Measurements from ENCODE around the gene NFASC. TPM values are rescaled to one million over a fixed set of nuclear protein-coding genes. Genes with fewer than 3 reads are reported as not detected.

Gene NFASC
- total RNA-seq, 2 donors from 2014 or later: 8.2 to 23.2 TPM

DNA sequence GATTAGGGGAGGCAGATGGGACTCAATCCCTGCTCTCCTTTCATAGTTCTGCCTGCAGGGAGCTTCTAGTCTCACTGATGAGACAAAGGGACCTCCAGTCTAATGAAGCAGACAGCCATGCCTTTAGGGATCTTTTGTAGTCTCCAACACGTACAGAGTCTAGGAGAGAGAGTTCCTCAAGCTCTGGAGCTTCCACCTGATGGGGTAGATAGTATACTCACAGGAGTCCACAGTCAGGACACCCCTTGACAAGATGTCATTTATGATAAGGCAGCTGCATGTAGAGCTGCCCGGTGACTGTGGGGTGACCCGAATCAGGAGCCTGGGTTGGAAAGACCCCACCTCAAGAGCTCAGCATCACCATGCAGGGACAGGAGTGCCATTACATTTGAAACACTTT, 117.0 kb downstream of the NFASC start:
- no peak for DNase-seq
- no peak for ATAC-seq
- intact Hi-C loops (cut with DNase I, micrococcal nuclease): loop anchor here (5.0 to 10.0 kb wide), 2 partner anchors 80 to 87 kb away; no protein-coding TSS in a partner anchor

GRCh38 chr1:204988196-204988595, 117.5 kb downstream of the NFASC start:
- ATAC-seq (no peak), DNase-seq (no peak)
- intact Hi-C loops (cut with DNase I, micrococcal nuclease): loop anchor here (5.0 to 10.0 kb wide), 2 partner anchors 79 to 87 kb away; no protein-coding TSS in a partner anchor

- ATAC-seq: peak; percentile 90
- DNase-seq: peak in 1 of 2 donors; percentile 61
- intact Hi-C loops (cut with DNase I, micrococcal nuclease): loop anchor here (5.0 to 10.0 kb wide), 2 partner anchors 78 to 85 kb away; no protein-coding TSS in a partner anchor
Observed at GRCh38 chr1:204989266-204990058, 118.8 kb downstream of the NFASC start.

- DNase-seq: no peak
- no peak for ATAC-seq
- intact Hi-C loops (cut with DNase I, micrococcal nuclease): no loop called here
Observed at GRCh38 chr1:204990059-204990664, 119.5 kb downstream of the NFASC start.

GRCh38 chr1:204990721-204991341, 120.2 kb downstream of the NFASC start:
- DNase-seq: no peak
- no peak for ATAC-seq
- intact Hi-C loops (cut with DNase I, micrococcal nuclease): no loop called here

- intact Hi-C loops (cut with DNase I, micrococcal nuclease): no loop called here
- DNase-seq: no peak
- ATAC-seq: no peak
Observed at GRCh38 chr1:204991342-204991844, 120.7 kb downstream of the NFASC start.

- no peak for DNase-seq
- intact Hi-C loops (cut with DNase I, micrococcal nuclease): no loop called here
Observed at GRCh38 chr1:204992201-204992997, 121.7 kb downstream of the NFASC start.

GRCh38 chr1:204992998-204993314, 122.3 kb downstream of the NFASC start:
- no peak for ATAC-seq
- intact Hi-C loops (cut with DNase I, micrococcal nuclease): no loop called here
- DNase-seq: no peak

More at GRCh38 chr1:204992201-204992997, 121.7 kb downstream of the NFASC start:
- ATAC-seq: no peak

- no peak for ATAC-seq
- DNase-seq: no peak
- intact Hi-C loops (cut with DNase I, micrococcal nuclease): no loop called here
Observed at GRCh38 chr1:204994086-204994862, 123.6 kb downstream of the NFASC start.

GRCh38 chr1:204996981-204997380, 126.3 kb downstream of the NFASC start:
- ATAC-seq (no peak), DNase-seq (no peak)
- intact Hi-C loops (cut with DNase I, micrococcal nuclease): no loop called here

- no peak for DNase-seq
- intact Hi-C loops (cut with DNase I, micrococcal nuclease): no loop called here
- no peak for ATAC-seq
Observed at GRCh38 chr1:204997591-204998355, 127.1 kb downstream of the NFASC start.

GRCh38 chr1:205001162-205001561, 130.5 kb downstream of the NFASC start:
- DNase-seq (no peak), ATAC-seq (no peak)
- intact Hi-C loops (cut with DNase I, micrococcal nuclease): no loop called here

GRCh38 chr1:205002705-205003104, 132.0 kb downstream of the NFASC start:
- no peak for DNase-seq
- intact Hi-C loops (cut with DNase I, micrococcal nuclease): no loop called here
- no peak for ATAC-seq

DNA sequence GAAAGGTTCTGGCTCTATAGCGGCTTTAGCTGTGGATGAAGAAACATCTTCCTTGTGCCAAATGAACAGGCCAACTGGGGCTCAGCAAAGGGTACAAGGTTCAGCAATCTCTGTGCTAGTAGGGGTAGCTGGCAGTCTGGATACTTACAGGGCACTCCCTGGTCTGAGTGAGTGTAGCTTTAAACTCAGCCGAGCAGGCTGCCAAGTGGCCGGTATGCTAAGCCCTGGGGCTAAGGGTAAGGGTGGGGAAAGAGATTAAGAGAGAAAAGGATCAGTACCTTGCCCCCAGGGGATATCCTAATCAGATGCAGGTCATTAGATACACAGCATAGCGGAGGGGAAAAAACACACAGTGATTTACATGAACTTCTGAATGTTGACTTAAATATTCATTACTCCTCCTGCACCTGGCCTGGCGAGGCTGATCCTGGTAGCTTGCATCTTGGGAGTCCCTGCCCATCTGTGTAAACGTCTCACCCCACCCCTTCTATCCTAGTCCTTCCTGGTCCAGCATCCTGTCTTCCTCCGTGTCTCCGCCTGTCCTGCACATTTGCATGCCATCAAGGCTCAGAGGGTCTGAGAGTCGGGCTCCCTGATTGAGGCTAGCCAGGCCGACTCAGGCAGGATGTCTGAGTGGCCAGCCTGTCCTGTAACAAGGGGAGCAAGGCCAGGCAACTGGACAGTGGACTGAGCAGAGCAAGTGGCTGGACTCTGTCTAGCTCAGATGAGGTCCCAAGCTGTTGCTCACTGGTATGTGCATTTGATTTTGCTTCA, 132.9 kb downstream of the NFASC start:
- DNase-seq (no peak), ATAC-seq (peak; percentile 45)
- intact Hi-C loops (cut with DNase I, micrococcal nuclease): no loop called here

- intact Hi-C loops (cut with DNase I, micrococcal nuclease): no loop called here
- ATAC-seq: no peak
- no peak for DNase-seq
Observed at GRCh38 chr1:205004351-205004750, 133.7 kb downstream of the NFASC start.

DNA sequence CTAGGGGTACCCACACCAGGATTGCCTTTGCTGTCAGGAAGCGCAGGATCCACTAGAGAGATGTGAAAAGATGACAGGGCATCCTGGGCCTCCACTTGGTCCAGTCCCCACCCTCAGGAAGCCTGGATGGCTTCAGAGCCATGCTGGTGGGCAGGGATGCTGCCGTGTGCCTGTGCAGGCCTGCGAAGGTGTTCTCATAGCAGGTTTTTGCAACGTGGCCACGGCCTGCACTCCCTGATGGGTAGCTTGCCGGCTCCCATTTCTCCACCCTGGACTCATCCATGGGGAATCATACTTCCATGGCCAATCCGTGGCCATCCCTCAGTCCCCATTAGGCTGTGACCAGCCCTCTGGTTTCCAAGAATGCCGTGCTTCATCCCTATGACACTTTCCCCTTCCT, 138.2 kb downstream of the NFASC start:
- ATAC-seq (no peak), DNase-seq (no peak)
- intact Hi-C loops (cut with DNase I, micrococcal nuclease): no loop called here

- intact Hi-C loops (cut with DNase I, micrococcal nuclease): no loop called here
- ATAC-seq (no peak), DNase-seq (no peak)
Observed at GRCh38 chr1:205009670-205010069, 139.0 kb downstream of the NFASC start.

All from left colon (tissue), 2 donors.